Renal pelvis (tissue), 4 donors: ENCODE results near the gene NANS. TPM values are rescaled to one million over a fixed set of nuclear protein-coding genes. Genes with fewer than 3 reads are reported as not detected.
"Not testable (repeated sequence)": the region's sequence is repeated elsewhere in the genome, so short reads cannot be mapped to it uniquely, and the experiment has no call there.

Experiments
- DNase-seq: peaks from one replicate; pipeline ENCODE4 v3.0.0-alpha.2; 2013
- polyA plus RNA-seq, 3 donors: library from polyadenylated mRNA; unstranded; fragments of 120-200 nt; gene quantifications; one replicate each; pipeline ENCODE4 v1.2.1, GENCODE V29; 2013; ENCODE audit not compliant: insufficient read length in 3 of 3

Gene NANS
- polyA plus RNA-seq, 3 donors: 38.2 to 45.0 (median 41.7) TPM

DNA sequence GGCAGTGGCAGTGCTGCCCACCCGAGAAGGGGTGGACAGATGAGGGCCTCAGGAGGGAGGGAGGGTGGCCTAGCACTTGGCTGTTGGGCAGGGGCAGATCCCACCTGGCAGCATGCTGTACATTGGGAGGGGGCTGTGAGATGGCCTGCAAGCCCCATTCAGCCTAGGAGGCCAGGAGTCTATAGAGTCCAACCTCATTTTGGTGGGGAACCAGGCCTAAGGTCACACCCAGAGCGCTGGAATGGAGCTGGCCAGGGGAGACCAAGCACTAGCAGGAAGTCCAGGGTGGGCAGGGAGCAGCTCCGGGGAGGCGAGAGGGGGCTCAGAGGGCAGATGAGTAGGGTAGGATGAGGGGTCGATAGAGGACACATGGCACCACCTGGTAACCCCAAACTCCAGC, 39.6 kb downstream of the NANS start:
- no peak for DNase-seq

GRCh38 chr9:98097836-98098235, 41.3 kb downstream of the NANS start:
- DNase-seq: no peak

- DNase-seq: no peak
These were observed 42.8 kb downstream of the NANS start for GRCh38 chr9:98099346-98099745.

GRCh38 chr9:98099898-98100297, 43.4 kb downstream of the NANS start:
- no peak for DNase-seq

GRCh38 chr9:98100456-98100855, 43.9 kb downstream of the NANS start:
- no peak for DNase-seq

- DNase-seq: no peak
These were observed 44.9 kb downstream of the NANS start for GRCh38 chr9:98101416-98101815.

DNA sequence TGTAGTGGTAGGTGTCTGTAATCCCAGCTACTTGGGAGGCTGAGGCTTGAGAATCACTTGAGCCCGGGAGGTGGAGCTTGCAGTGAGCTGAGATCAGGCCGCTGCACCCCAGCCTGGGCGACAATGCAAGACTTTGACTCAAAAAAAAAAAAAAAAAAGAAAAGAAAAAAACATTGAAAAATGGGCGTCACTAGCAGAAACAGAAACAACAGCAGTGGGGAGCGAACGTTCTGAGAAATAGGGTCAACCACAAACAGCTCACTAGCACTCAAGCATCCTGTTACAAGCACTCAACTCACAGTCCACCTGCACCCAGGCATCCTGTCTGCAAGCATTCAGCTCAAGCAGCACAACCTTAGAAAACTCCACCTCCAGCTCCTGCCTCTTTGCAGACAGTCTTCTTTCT, 45.3 kb downstream of the NANS start:
- no peak for DNase-seq

DNA sequence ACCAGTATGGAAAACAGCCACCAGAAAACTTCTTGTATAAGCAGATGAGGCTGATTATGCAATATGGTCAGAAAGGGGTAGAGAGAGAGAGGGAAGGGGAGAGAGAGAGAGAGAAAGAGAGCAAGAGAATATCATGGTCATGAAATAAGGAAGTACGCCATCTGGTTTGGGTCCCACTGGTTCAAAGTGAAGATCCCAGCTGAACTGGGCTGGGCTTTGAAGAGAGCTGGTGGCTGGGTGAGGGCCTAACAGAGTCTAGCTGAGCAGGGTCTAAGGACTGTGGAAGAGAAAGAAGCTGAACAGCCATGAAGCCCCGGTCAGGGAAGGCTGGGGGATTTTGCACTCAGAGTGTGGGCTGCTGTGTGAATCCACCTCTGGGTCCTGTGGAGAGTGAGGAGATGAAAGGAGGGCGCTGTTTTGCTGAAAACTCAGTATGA, 47.9 kb downstream of the NANS start:
- DNase-seq: no peak

- no peak for DNase-seq
These were observed 48.5 kb downstream of the NANS start for GRCh38 chr9:98105006-98105405.

- DNase-seq: no peak
These were observed 51.4 kb downstream of the NANS start for GRCh38 chr9:98107926-98108325.

GRCh38 chr9:98108531-98109031, 52.0 kb downstream of the NANS start:
- no peak for DNase-seq

DNA sequence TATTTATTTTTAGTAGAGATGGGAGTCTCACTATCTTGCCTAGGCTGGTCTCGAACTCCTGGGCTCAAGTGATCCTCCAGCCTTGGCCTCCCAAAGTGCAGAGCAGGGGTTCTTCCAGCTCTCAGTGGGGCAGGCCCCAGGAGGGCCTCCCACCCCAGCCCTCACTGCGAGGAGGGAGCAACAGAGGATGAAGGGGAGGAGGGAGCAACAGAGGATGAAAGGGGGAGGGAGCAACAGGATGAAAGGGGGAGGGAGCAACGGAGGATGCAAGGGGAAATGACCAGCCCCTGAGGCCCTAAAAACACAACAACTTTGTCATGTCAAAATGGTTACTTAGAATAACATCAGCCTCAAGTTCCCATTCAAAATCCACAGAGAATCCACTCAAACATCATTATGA, 52.5 kb downstream of the NANS start:
- no peak for DNase-seq

DNA sequence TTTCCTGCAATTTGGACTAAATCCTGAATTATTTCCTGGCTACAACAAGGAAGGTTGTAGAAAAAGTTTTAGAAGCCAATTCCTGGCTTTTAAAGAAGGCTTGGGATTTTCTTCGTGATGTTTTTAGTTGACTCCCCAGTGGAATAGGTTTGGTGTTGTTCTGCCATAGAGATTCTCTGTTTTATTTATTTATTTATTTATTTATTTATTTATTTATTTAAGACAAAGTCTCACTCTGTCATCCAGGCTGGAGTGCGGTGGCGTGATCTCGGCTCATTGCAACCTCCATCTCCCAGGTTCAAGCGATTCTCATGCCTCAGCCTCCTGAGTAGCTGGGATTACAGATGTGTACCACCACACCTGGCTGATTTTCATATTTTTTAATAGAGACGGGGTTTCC, 60.6 kb downstream of the NANS start:
- not testable (repeated sequence) for DNase-seq

DNA sequence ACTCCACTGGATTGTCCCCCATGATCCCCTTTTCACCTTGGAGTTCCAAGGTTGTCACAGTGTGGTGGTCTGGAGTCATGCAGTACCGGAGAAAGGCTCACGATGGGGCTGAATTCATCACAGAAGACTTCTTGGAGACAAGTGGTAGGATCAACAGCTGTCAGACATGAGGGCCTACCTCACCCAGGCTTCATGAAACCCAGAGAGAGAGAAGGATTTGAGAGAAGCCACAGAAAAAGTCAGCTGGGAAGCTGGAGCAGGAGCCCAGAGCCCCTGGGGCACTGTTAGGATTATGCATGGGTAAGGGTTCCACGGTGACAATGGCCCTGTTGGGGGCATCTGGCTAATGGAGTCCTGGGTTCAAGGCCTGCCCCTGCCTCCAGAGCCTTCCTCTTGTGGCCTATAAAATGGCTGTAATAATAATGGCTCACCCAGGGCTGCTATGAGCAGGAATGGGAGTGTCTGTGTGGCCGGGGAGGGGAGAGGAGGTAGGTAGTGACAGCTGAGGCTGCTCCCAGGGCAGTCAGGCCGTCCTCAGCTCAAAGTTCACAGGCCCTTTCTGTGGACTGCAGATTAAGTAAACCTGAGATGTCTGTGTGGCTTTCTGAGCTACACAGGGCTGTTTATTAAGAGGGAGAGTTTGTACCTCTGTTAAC, 61.6 kb downstream of the NANS start:
- DNase-seq: no peak

DNA sequence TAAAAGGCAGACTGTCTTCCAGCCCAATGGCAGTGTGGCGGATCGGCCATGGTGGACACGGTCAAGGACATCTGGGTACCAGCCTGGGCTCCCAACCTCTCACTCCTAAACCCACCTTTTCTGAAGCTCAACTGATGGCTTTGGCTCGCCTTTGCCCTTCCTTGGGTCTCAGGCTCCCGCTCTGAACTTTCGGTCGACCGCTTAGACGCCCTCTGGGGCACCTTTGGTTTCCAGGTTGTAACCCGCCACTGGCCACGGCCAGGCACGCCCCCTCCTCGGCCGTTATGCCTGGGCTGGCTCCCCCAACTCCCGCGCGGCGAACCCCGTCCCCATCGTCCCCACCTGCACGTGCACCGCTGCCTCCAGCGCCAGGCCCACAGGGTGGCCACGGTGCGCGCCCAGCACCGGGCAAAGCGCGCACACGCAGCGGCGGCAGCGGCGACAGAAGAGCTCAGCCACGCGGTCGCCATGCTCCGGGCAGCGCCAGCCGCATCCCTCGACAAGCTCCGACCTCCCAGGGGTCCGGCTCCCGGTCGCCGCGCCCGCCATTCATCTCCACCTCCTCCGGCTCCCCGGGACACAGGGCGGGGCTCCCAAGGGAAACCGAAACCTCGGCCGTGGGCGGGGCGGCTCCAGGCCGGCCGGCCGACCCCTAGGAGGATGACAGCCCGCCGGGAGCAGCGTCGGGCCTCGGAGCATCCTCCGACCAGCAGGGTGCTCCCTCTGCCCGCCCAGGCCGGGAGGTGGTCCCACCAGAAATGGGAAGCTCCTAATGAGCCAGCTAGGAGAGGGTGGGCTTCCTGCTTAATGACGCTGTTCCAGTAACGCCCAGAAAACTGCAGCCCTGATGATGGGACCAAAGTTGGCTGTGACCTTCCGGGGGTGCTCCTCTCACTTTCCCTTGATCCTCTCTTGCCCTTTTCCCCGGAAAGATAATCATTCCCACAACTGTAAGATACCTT, 62.4 kb downstream of the NANS start, which contains the start of gene TRIM14:
TRIM14 (minus strand) TSS at position 583 of the 962 bp plus-strand sequence; CDS start at position 549, 34 bp downstream.
- DNase-seq: peak; percentile 48

GRCh38 chr9:98120476-98120875, 63.9 kb downstream of the NANS start:
- DNase-seq: no peak

GRCh38 chr9:98121058-98121457, 64.5 kb downstream of the NANS start:
- no peak for DNase-seq

- DNase-seq: not testable (repeated sequence)
These were observed 67.6 kb downstream of the NANS start for GRCh38 chr9:98124091-98124490.

DNA sequence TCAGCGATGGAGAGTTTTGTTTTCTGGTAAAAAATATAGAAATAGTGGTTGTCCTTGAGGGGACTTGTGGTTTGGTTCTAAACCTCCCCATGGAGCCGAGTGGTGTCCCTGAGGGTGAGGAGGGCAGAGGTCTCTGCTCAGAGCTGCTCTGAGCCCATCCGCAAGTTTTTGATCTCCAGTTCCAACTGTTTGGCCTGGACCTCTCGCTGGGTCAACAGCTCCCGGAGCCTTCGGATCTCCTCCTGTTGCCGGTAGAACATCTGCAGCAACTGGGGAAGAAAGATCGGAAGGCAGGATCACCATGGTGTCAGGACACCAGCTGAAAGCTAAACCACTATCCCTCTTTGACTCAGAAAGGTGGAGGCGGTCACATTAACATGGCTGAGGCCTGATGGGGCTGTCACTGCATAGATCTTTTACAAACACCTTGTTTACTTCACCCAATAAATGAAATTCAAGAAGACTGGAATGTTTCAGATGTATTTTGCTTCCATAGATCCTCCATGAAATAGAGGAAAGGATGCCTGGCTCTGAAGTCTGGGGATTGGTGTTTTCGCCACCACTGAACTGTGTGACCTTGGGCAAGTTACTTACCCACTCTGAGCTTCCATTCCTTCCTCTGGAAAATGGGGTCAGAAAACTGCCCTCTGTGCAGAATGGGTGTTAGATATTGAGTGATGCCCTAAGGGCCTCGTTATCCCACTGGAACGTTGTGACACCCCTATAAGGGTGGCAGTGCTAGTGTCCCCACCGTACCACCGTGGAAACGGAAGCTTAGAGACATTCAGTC, 68.3 kb downstream of the NANS start:
- DNase-seq: no peak

GRCh38 chr9:98127226-98127625, 70.7 kb downstream of the NANS start:
- DNase-seq: no peak

- DNase-seq: no peak
These were observed 71.8 kb downstream of the NANS start for GRCh38 chr9:98128316-98128715.

- DNase-seq: no peak
These were observed 72.9 kb downstream of the NANS start for GRCh38 chr9:98129451-98129881.
